Measurements from ENCODE around the gene C3AR1.

GRCh38 chr12:8099235-8099634, 33.1 kb upstream of the C3AR1 start:
- TF ChIP-seq SMAD3 (CRISPR knock-in tag; IDR thresholded peaks at IDR 0.05), result no peak
- TF ChIP-seq PHB2 (IDR thresholded peaks at IDR 0.05; ENCODE audit: partially characterized antibody), result no peak
- TF ChIP-seq RAD51 (IDR thresholded peaks at IDR 0.05; ENCODE audit: borderline replicate concordance), result no peak

Measured in HepG2 (cell line).